RWPE1 (cell line): Measurements from ENCODE around the gene RPS10.

ENCODE experiments used
- CTCF ChIA-PET: fragments of 350-600 bp; sonication (Branson Sonifier 250); formaldehyde crosslinking; extraction: SDS; loops from one replicate; lab custom pipeline; 2021; lab: Yijun Ruan, JAX
- POLR2A ChIA-PET: fragments of 400-600 bp; formaldehyde crosslinking; extraction: SDS; loops from one replicate; lab custom pipeline; 2020; ENCODE audit warnings: antibody characterized with exemption; ENCODE audit not compliant: low non-redundant PET; lab: Yijun Ruan, JAX
- DNase-seq: peaks from one replicate; pipeline ENCODE4 v3.0.0; 2012; ENCODE audit warnings: low spot score
- H3K27ac ChIP-seq: fragments of 450-650 bp; 2 replicates; pipeline ENCODE4 v1.5.1; 2017
- TF ChIP-seq, protein P1 (sequence below): fragments of 450-650 bp; conservative IDR thresholded peaks from 2 replicates; pipeline ENCODE4 v1.5.1; 2017; ENCODE audit warnings: low read depth, mild to moderate bottlenecking

RPS10 gene

DNA sequence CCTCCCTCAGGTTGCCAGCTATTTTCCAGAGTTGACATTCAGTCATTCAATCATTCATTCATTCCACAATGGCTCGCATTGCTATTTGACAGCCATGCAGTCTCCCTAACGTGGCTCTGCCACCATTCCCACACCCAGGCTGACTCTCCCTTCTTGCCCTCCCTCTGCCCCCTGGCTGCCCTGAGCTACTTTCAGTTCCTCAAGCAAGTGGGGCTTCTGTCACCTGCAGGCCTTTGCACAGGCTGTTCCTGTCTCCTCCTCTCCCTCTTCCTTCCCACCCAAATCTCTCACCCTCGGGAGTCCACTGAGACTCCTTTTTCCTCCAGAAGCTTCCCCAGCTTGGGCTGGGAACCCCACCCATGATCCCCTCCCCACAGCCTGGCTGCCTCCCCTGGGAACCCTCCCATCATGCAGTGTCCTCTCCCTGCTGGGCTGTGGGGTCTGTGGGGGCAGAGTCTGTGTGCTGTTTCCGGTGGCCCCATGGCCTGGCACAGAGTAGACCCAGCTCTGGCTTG lies 42.6 kb upstream of the RPS10 start:
- no peak for DNase-seq
- CTCF ChIA-PET = no interaction called here
- no peak overlapping the region for H3K27ac ChIP-seq
- POLR2A ChIA-PET = no interaction called here
- TF ChIP-seq, protein P1, sequence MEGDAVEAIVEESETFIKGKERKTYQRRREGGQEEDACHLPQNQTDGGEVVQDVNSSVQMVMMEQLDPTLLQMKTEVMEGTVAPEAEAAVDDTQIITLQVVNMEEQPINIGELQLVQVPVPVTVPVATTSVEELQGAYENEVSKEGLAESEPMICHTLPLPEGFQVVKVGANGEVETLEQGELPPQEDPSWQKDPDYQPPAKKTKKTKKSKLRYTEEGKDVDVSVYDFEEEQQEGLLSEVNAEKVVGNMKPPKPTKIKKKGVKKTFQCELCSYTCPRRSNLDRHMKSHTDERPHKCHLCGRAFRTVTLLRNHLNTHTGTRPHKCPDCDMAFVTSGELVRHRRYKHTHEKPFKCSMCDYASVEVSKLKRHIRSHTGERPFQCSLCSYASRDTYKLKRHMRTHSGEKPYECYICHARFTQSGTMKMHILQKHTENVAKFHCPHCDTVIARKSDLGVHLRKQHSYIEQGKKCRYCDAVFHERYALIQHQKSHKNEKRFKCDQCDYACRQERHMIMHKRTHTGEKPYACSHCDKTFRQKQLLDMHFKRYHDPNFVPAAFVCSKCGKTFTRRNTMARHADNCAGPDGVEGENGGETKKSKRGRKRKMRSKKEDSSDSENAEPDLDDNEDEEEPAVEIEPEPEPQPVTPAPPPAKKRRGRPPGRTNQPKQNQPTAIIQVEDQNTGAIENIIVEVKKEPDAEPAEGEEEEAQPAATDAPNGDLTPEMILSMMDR = no peak

DNA sequence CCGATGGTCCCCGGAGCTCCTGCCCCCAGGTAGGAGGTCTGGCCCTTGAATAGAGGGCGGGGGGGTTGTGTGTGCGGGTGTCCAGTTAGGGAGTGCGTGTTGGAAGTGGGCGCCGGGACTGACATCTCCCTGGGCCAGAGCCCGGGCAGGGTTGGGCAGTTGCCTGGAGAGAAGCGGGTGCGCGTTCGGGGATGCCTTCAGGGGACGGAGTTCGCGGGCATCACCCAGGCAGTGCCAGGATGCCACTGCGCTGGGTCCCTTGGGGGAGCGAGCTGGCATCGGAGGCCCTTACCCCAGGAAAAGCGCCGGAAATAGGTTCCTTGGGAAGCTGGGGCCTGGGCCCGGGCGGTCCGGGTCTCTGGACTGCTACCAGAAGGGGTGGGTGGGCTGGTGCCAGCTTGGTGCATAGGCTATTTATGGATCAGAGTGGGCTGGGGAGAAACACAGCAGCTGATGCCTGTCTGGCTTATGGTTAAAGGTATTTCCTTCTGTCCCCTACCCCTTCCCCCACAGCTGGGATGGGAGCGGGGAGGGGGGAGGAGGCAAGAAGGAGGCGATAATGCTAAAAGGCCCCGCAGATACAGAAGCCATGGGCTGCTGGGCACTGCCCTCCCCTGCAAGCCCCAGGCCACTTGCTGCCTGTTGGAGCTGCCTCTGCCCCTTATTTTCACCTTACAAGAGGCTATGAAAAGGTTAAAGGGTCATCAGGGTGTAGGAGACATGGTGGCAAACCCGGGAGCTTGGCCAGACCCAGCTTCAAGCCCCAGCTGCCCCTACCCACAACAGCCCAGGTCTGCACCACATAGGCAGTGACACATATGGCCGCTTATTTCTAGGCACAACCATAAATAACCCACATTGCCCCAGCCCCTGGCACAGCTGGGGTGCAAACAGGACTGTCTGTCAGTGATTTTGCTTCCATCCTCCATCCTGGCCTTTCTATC lies 40.6 kb upstream of the RPS10 start:
- H3K27ac ChIP-seq = no peak overlapping the region
- TF ChIP-seq, protein P1 = no peak
- ChIA-PET POLR2A (interaction anchor here (0.6 kb wide), 1 partner anchor 382 kb away, joined by 3 read pairs; no protein-coding TSS in a partner anchor), CTCF (interaction anchor here (0.6 kb wide), 1 partner anchor 295 kb away, joined by 3 read pairs; no protein-coding TSS in a partner anchor)
- no peak for DNase-seq

DNA sequence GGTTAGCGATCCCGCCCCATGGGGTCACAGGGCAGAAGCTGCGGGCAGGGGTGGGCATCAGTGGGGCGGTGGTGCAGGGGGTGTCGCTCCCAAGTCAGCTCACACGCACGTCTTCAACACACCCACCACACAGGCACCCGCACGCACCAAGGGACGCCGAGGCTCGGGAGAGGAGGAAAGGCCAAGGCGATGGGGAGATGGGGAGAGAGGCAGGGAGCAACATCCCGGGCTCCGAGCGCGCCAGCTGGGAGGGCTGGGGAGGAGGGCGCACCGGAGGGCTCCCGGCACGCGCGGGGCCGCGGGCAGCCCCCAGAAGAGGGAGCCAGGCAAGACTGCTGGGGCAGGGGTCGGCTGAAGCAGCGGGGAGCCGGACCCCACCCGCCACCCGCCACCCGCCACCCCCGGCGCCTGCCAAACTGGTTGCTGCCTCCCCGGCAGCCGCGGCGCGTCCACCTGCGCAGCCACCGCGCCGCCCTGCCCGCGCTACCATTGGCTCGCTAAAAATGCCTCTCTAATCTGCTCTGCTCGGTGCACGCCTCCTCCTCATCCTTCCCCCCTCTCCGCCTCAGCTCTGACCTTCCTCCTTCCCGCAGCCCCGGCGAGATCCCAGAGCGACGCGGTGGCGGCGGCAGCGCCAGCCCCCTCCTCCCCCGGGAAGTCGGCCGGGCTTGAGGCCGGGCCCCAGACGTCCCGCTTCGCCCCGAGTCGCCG lies 39.8 kb upstream of the RPS10 start, which contains the start of gene PACSIN1:
Gene PACSIN1, plus strand, starts transcription at position 546 of the 711 bp plus-strand sequence. CDS start 60,230 bp downstream, outside the sequence.
- POLR2A ChIA-PET = interaction anchor here (0.6 kb wide), 1 partner anchor 383 kb away, joined by 3 read pairs; no protein-coding TSS in a partner anchor
- no peak for DNase-seq
- CTCF ChIA-PET = no interaction called here

DNA sequence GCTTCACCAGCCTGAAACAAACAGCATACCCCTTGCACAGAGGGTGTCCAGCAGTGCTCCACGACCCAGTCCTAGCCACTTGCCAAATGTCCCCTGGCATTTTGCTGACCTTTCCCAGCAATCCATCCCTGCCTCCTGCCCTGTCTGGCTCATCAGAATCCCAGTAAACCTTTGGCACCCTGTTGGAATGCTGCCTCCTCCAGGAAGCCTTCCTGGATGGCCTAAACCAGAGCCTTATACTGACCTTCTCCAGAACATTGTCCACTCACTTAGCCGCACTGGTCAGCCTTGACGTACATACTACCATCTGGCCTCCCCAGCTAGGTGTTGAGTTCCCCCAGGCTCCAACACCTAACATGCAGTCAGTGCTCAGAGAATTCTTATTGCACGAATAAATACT lies 38.0 kb upstream of the RPS10 start:
- no peak for DNase-seq
- POLR2A ChIA-PET = interaction anchor here (0.6 kb wide), 1 partner anchor 12 kb away, joined by 3 read pairs; no protein-coding TSS in a partner anchor
- TF ChIP-seq, protein P1 = no peak
- CTCF ChIA-PET = no interaction called here
- H3K27ac ChIP-seq = no peak overlapping the region

More for the DNA sequence above, 39.8 kb upstream of the RPS10 start, which contains the start of gene PACSIN1:
- H3K27ac ChIP-seq = no peak within 1 kb of the TSS
- TF ChIP-seq, protein P1 = no peak

DNA sequence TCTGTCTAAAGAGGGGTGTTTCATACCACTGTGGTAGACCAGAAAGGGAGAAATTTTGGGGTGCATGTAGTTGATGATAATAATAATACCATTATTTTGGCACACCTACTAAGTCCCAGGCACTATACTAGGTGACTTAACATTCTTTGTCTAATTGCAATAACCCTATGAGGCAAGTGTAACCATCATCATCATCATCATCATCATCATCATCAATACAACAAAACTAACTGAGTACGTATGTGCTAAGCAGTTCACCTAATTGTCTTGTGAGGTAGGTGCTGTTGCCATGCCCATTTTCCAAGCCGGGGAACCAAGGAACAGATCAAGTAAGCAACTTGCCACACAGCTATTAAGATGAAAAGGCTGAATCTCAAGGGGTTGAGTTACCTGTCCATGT lies 37.4 kb upstream of the RPS10 start:
- no peak overlapping the region for H3K27ac ChIP-seq
- POLR2A ChIA-PET = interaction anchor here (0.6 kb wide), 1 partner anchor 13 kb away, joined by 3 read pairs; no protein-coding TSS in a partner anchor
- CTCF ChIA-PET = interaction anchor here (0.6 kb wide), 1 partner anchor 796 kb away, joined by 4 read pairs; no protein-coding TSS in a partner anchor

More for the DNA sequence above, 37.4 kb upstream of the RPS10 start:
- no peak for DNase-seq
- TF ChIP-seq, protein P1 = no peak
